ENCODE results near the gene STX4. TPM values are rescaled to one million over a fixed set of nuclear protein-coding genes. Genes with fewer than 3 reads are reported as not detected.

STX4 gene
- total RNA-seq, 1 experiment from 2014 or later = 32.3 TPM

DNA sequence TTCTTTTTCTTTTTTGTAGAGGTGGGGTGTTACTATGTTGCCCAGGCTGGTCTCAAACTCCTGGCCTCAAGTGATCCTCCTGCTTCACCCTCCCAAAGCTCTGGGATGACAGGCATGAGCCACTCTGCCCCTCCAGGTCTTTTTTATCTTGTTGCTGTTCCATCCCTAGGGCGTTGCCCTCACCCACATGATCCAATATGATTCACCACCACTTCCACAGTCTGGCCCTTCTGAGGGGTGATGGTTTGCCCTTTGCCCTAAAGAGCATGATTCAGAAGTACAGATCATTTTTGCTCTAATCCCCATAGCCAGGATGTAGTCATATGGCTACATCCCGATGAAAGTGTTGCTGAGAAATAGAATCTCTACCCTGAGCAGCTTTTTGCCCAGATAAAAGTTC lies 18.8 kb downstream of the STX4 start:
- no peak overlapping the region for H4K91ac ChIP-seq (ENCODE audit: insufficient read length, low read depth, low read length)
- no peak overlapping the region for H3K9ac ChIP-seq (ENCODE audit: extremely low read depth, insufficient read length, low read length)
- H3K9me3 Mint-ChIP-seq = no peaks in the 10 kb centered on the region
- no peak overlapping the region for H2AK5ac ChIP-seq (ENCODE audit: insufficient read length, low read length)
- H3K27me3 ChIP-seq (ENCODE audit: insufficient read depth, low read length) = no peaks in the 10 kb centered on the region
- no peak overlapping the region for H2AFZ ChIP-seq (ENCODE audit: low read length)
- H3K23ac ChIP-seq (ENCODE audit: insufficient read length, low read depth, low read length) = no peak overlapping the region
- H3K18ac ChIP-seq (ENCODE audit: insufficient read length, low read depth, low read length) = no peak overlapping the region
- no peak overlapping the region for H4K5ac ChIP-seq (ENCODE audit: insufficient read length, low read depth, low read length)
- H3K27me3 Mint-ChIP-seq (ENCODE audit: low read depth) = peaks cover 6% of the 10 kb centered on the region
- no CpG with 5 or more reads among the region's 2 CpGs for WGBS (ENCODE audit: extremely low coverage, insufficient read length, low lambda C conversion rate)
- no peaks in the 10 kb centered on the region for H4K20me1 ChIP-seq (ENCODE audit: control insufficient read depth, insufficient read depth, insufficient read length)
- no peak overlapping the region for H3K56ac ChIP-seq (ENCODE audit: insufficient read length, low read depth, low read length)
- no peak overlapping the region for H4K8ac ChIP-seq (replicated peaks; ENCODE audit: insufficient read length, low read depth, low read length)
- H3K79me2 ChIP-seq (ENCODE audit: insufficient read depth, low read length) = no peaks in the 10 kb centered on the region
- H2BK12ac ChIP-seq (ENCODE audit: insufficient read length, low read depth, low read length) = no peak overlapping the region
- H3K4me1 Mint-ChIP-seq = peaks cover 18 to 30% of the 10 kb centered on the region in 2 experiments
- H3K9me3 ChIP-seq (ENCODE audit: control insufficient read depth, low read depth, low read length) = no peaks in the 10 kb centered on the region
- H3K23me2 ChIP-seq (ENCODE audit: insufficient read length, low read depth, low read length, poor library complexity, severe bottlenecking) = no peaks in the 10 kb centered on the region
- H2BK120ac ChIP-seq (ENCODE audit: low read depth, low read length, poor library complexity, severe bottlenecking) = no peak overlapping the region
- peak overlapping the region; percentile 1 for H2BK20ac ChIP-seq (ENCODE audit: low read depth, low read length, poor library complexity, severe bottlenecking)
- H3K27ac ChIP-seq (ENCODE audit: insufficient read length, low read depth, low read length) = no peak overlapping the region
- no peak overlapping the region for H2BK15ac ChIP-seq (ENCODE audit: low read depth, low read length)
- H2BK5ac ChIP-seq (ENCODE audit: insufficient read length, low read length) = no peak overlapping the region
- no peak for TF ChIP-seq CTCF (conservative IDR thresholded peaks at IDR 0.05)
- H3T11ph ChIP-seq (ENCODE audit: low read length) = no peak overlapping the region
- H3K27ac Mint-ChIP-seq = no peak overlapping the region
- no peak overlapping the region for H3K4ac ChIP-seq (ENCODE audit: low read depth, low read length)
- no peak overlapping the region for H3K4me3 Mint-ChIP-seq
- H3K4me2 ChIP-seq (ENCODE audit: insufficient read depth, insufficient read length, low read length) = no peak overlapping the region
- H3K14ac ChIP-seq (ENCODE audit: insufficient read depth, low read length) = no peak overlapping the region
- no peaks in the 10 kb centered on the region for H3K4me1 ChIP-seq (ENCODE audit: insufficient read depth, low read length)
- DNase-seq = no peak
- H3K36me3 Mint-ChIP-seq (ENCODE audit: insufficient read depth in 1 of 3, low read depth in 3 of 3) = no peaks in the 10 kb centered on the region; a peak in 1 of 7 replicates
- no peaks in the 10 kb centered on the region for H3K79me1 ChIP-seq (ENCODE audit: insufficient read depth, low read depth, low read length, poor library complexity, severe bottlenecking)
